Left lung (tissue), 10 donors: ENCODE measurements around the gene KDM2A. TPM values are rescaled to one million over a fixed set of nuclear protein-coding genes. Genes with fewer than 3 reads are reported as not detected.
A peak's percentile ranks its signal among the peaks of the same experiment; 100 is the strongest.

Source experiments
- ATAC-seq: fragments of 200-7000 bp; cut with Tn5 transposase; one replicate; pipeline ENCODE4 v1.9.1; 2020; ENCODE audit warnings: moderate library complexity
- DNase-seq, 4 donors: peaks; one replicate each; pipeline ENCODE4 v3.0.0-alpha.2; 2013 to 2020
- H3K27ac ChIP-seq, 2 donors: fragments of 200-600 bp; sonication (generic) in 1 of 2; one replicate each; pipeline versions ENCODE4 v1.5.0 to v1.8.0; 2020 to 2021
- H3K27me3 ChIP-seq, 2 donors: fragments of 200-600 bp; sonication (generic) in 1 of 2; one replicate each; pipeline versions ENCODE4 v1.5.0 to v1.8.0; 2020 to 2021
- H3K36me3 ChIP-seq, 2 donors: fragments of 200-600 bp; sonication (generic) in 1 of 2; one replicate each; pipeline versions ENCODE4 v1.5.0 to v1.8.0; 2020 to 2021
- H3K4me1 ChIP-seq, 2 donors: fragments of 200-600 bp; one replicate each; pipeline ENCODE4 v1.8.0; 2021
- H3K4me3 ChIP-seq, 2 donors: fragments of 200-600 bp; sonication (generic) in 1 of 2; one replicate each; pipeline versions ENCODE4 v1.5.0 to v1.8.0; 2020 to 2021; ENCODE audit warnings: mild to moderate bottlenecking in 1 of 2
- H3K9me3 ChIP-seq, 2 donors: fragments of 200-600 bp; sonication (generic) in 1 of 2; one replicate each; pipeline versions ENCODE4 v1.5.0 to v1.8.0; 2020 to 2021
- intact Hi-C, 2 donors: fragments of 100-400 bp; cut with DNase I; formaldehyde crosslinking; loops; one replicate each; pipeline versions ENCODE4 v1.11.2 to v1.14.2; 2022
- polyA plus RNA-seq, 6 donors: library from polyadenylated mRNA; unstranded; fragments of 120-200 nt; gene quantifications; one replicate each; pipeline ENCODE4 v1.2.1, GENCODE V29; 2013; ENCODE audit not compliant: insufficient read length in 6 of 6
- total RNA-seq, 2 donors: library from RNA; stranded (reverse); fragmentation: NEBNext Ultra II Directional; extraction: Animal tissue kit (Norgen Biotek cat#: 25700); gene quantifications; one replicate each; pipeline ENCODE4 v1.2.1, GENCODE V29; 2021
- TF ChIP-seq, protein P1 (sequence below), 2 donors: fragments of 200-600 bp; sonication (generic) in 1 of 2; IDR thresholded peaks; one replicate each; pipeline versions ENCODE4 v1.5.0 to v1.8.0; 2021; ENCODE audit warnings: antibody characterized with exemption in 2 of 2
- donor health status: DM: no; HTN: yes; CAD: no.
- donor health status: DM: no; HTN: no; CAD: no.

KDM2A gene
- total and polyA plus RNA-seq, 8 donors = 71.0 to 87.0 (median 80.3) TPM

DNA sequence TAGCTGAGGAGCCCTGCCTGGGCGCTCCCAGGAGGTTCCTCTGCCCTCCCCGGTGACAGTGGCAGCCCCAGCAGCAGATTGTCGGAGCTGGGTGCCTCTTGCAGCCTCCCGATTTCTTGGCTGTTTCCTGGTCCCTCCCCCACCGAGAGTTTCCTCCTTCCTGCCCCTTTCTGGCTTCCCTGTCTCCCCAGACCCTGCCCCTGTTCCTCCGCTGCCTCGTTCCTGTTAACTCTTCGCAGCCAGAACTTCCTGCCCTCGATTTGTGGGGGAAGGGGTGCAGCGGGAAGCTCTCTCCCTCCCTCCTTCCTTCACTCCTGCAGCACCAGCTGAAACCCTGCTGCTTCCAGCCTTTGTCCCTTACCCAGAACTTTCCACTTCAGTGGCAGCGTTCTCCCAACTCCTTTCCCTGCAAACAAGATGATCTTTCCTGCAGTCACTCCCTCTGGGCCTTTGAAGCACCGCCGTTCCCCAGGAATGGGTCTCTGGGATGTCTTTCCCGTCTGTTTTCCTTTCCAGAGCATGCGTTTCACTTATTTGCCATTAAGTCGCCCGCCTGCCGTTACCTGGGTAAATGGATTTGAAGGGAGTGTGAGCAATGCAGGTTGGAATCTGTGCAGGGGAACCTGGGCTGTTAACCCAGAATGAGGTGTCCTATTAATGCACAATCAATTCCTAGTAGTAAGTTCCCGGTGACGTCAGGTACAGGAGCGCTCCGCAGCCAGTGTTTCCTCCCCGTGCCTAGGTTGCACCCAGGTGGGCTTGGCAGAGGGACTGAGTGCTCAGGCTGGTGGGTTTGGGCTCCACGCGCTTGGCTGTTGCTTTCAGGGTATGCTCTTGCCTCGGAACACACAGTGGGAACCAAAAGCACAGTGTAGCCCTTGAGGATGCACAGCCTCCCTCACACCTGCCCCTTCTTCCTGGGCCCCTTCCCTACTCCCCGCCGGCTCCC lies 151.5 kb downstream of the KDM2A start:
- DNase-seq (peak in 3 of 4 donors; percentile 58 to 87 (median 77)), ATAC-seq (peak; percentile 21)
- Histone ChIP-seq H3K4me3 (peak overlapping the region in 1 of 2 donors; percentile 76), H3K4me1 (peaks cover 66 to 89% of the 10 kb centered on the region in 2 donors), H3K27me3 (no peaks in the 10 kb centered on the region), H3K36me3 (peaks cover 0 to 35% of the 10 kb centered on the region in 2 donors), H3K27ac (peak overlapping the region; percentile 66 to 100), H3K9me3 (no peaks in the 10 kb centered on the region)
- TF ChIP-seq, protein P1, sequence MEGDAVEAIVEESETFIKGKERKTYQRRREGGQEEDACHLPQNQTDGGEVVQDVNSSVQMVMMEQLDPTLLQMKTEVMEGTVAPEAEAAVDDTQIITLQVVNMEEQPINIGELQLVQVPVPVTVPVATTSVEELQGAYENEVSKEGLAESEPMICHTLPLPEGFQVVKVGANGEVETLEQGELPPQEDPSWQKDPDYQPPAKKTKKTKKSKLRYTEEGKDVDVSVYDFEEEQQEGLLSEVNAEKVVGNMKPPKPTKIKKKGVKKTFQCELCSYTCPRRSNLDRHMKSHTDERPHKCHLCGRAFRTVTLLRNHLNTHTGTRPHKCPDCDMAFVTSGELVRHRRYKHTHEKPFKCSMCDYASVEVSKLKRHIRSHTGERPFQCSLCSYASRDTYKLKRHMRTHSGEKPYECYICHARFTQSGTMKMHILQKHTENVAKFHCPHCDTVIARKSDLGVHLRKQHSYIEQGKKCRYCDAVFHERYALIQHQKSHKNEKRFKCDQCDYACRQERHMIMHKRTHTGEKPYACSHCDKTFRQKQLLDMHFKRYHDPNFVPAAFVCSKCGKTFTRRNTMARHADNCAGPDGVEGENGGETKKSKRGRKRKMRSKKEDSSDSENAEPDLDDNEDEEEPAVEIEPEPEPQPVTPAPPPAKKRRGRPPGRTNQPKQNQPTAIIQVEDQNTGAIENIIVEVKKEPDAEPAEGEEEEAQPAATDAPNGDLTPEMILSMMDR (IDR thresholded peaks at IDR 0.05) = no peak
- intact Hi-C loops = no loop called here

GRCh38 chr11:67271205-67271540 lies 152.1 kb downstream of the KDM2A start:
- Histone ChIP-seq H3K27me3 (no peaks in the 10 kb centered on the region), H3K4me1 (peaks cover 70 to 89% of the 10 kb centered on the region in 2 donors), H3K4me3 (peak overlapping the region in 1 of 2 donors; percentile 76), H3K27ac (peak overlapping the region; percentile 66 to 100), H3K36me3 (peaks cover 0 to 35% of the 10 kb centered on the region in 2 donors), H3K9me3 (no peaks in the 10 kb centered on the region)
- DNase-seq = no peak
- TF ChIP-seq, protein P1 (IDR thresholded peaks at IDR 0.05) = no peak
- no peak for ATAC-seq
- intact Hi-C loops = no loop called here

- intact Hi-C loops = no loop called here
Measured at GRCh38 chr11:67271541-67272284, 152.7 kb downstream of the KDM2A start.

DNA sequence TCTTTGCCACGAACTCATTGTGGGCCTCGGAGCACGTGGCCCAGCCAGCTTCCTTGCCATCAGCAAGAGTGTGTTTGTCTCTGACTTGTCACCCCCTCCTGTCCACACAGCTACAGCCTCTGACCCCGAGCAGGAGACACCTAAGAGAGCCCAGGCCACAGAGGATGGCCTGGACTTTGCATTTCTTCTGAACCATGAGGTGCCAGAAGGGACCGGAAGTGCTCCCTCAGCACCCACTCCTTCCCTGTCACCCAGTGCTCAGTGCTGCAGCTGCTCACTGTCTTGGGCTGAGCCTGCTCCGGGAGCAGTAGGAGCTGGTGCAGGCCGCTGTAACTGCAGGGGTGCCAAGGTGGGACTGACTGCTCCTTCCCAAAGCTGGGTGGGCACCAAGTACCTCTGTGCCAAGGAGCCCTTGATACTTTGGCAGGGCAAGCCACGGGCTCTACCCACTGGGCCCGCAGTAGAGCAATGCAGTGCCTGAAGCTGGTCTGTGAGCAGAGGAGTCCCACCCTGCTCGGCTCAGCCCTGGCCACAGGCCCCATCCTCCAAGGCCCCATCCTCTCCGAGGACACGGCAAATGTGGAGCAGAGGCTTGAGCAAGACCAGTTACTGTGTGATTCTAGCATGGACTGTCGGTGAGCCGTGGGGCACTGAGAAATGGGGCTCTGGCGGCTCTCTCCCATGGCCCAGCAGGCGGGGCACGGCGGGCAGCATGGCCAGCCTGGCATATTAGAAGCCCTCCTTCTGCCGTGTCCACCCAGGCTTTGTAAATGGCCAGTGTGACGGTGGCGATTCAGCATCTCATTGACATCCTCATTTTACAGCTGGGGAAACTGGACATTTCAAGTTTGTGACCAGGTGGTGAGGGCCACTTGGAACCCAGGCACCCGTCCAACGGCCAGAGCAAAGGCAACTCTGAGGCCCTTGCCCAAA lies 153.5 kb downstream of the KDM2A start:
- Histone ChIP-seq H3K4me3 (peak overlapping the region in 1 of 2 donors; percentile 76), H3K36me3 (peaks cover 0 to 35% of the 10 kb centered on the region in 2 donors), H3K4me1 (peaks cover 82 to 100% of the 10 kb centered on the region in 2 donors), H3K9me3 (no peaks in the 10 kb centered on the region), H3K27ac (peak overlapping the region; percentile 66 to 100), H3K27me3 (no peaks in the 10 kb centered on the region)
- ATAC-seq (no peak), DNase-seq (peak in 2 of 4 donors; percentile 32 to 67)
- intact Hi-C loops = no loop called here
- TF ChIP-seq, protein P1 (IDR thresholded peaks at IDR 0.05) = no peak

More at GRCh38 chr11:67271541-67272284, 152.7 kb downstream of the KDM2A start:
- peak in 2 of 4 donors; percentile 37 to 85 for DNase-seq
- peaks cover 75 to 94% of the 10 kb centered on the region in 2 donors for H3K4me1 ChIP-seq
- no peak for ATAC-seq
- TF ChIP-seq, protein P1 (IDR thresholded peaks at IDR 0.05) = no peak
- peaks cover 0 to 35% of the 10 kb centered on the region in 2 donors for H3K36me3 ChIP-seq
- no peaks in the 10 kb centered on the region for H3K27me3 ChIP-seq
- H3K9me3 ChIP-seq = no peaks in the 10 kb centered on the region
- H3K27ac ChIP-seq = peak overlapping the region; percentile 66 to 100
- H3K4me3 ChIP-seq = peak overlapping the region in 1 of 2 donors; percentile 76
